MCF 10A (cell line): ENCODE measurements around the gene CIAO2B. TPM values are rescaled to one million over a fixed set of nuclear protein-coding genes. Genes with fewer than 3 reads are reported as not detected.
A peak's percentile ranks its signal among the peaks of the same experiment; 100 is the strongest.
"Not testable (repeated sequence)": the region's sequence is repeated elsewhere in the genome, so short reads cannot be mapped to it uniquely, and the experiment has no call there.

Source experiments
- BruUV-seq: library from RNA; stranded (reverse); fragments of 400-500 nt; replicated peaks from 2 replicates; lab custom pipeline; 2021; lab: Mats Ljungman, UMichigan
- CTCF ChIA-PET: fragments of 300-600 bp; sonication (Branson Sonifier 250); formaldehyde crosslinking; extraction: SDS; loops from one replicate; lab custom pipeline; 2021; ENCODE audit warnings: antibody characterized with exemption, inconsistent platforms; lab: Yijun Ruan, JAX
- POLR2A ChIA-PET: fragments of 300-600, 350-650 bp; sonication (Branson Sonifier 250); formaldehyde crosslinking; extraction: SDS; loops from one replicate; lab custom pipeline; 2020; ENCODE audit warnings: antibody characterized with exemption, inconsistent platforms; lab: Yijun Ruan, JAX
- DNase-seq: peaks from one replicate; pipeline ENCODE4 v3.0.0-alpha.2; 2018; ENCODE audit not compliant: unreplicated experiment
- H3K27ac Mint-ChIP-seq: one replicate; pipeline ENCODE4 v1.8.0; 2022; ENCODE audit warnings: mild to moderate bottlenecking, low read depth, mixed read lengths; ENCODE audit not compliant: unreplicated experiment
- H3K27me3 Mint-ChIP-seq: one replicate; pipeline ENCODE4 v1.8.0; 2022; ENCODE audit warnings: mixed read lengths; ENCODE audit not compliant: insufficient read depth, unreplicated experiment
- H3K36me3 Mint-ChIP-seq: one replicate; pipeline ENCODE4 v1.8.0; 2022; ENCODE audit warnings: mild to moderate bottlenecking, moderate library complexity, mixed read lengths; ENCODE audit not compliant: insufficient read depth, unreplicated experiment
- H3K4me1 Mint-ChIP-seq: one replicate; pipeline ENCODE4 v1.8.0; 2022; ENCODE audit warnings: mixed read lengths; ENCODE audit not compliant: insufficient read depth, unreplicated experiment
- H3K4me3 Mint-ChIP-seq: one replicate; pipeline ENCODE4 v1.8.0; 2022; ENCODE audit warnings: mild to moderate bottlenecking, moderate library complexity, mixed read lengths; ENCODE audit not compliant: unreplicated experiment
- H3K9me3 Mint-ChIP-seq: one replicate; pipeline ENCODE4 v1.8.0; 2022; ENCODE audit warnings: mixed read lengths; ENCODE audit not compliant: unreplicated experiment
- CTCF ChIP-seq: fragments of 200-600 bp; IDR thresholded peaks from one replicate; pipeline ENCODE4 v1.8.0; 2022; ENCODE audit warnings: antibody characterized with exemption, mild to moderate bottlenecking; ENCODE audit not compliant: unreplicated experiment
- intact Hi-C: fragments of 100-400 bp; cut with micrococcal nuclease; formaldehyde crosslinking; loops from 2 replicates; pipeline ENCODE4 v1.14.1; 2022
- total RNA-seq: library from RNA; stranded (reverse); gene quantifications from 2 replicates; pipeline ENCODE4 v1.2.3, GENCODE V29; 2022

CIAO2B gene
- total RNA-seq, 1 experiment from 2014 or later = 133 TPM

GRCh38 chr16:66977341-66978113 is 43.3 kb upstream of the CIAO2B start:
- Mint-ChIP-seq H3K9me3 (no peaks in the 10 kb centered on the region), H3K36me3 (no peaks in the 10 kb centered on the region), H3K27ac (no peak overlapping the region), H3K4me1 (peaks cover 5% of the 10 kb centered on the region), H3K4me3 (no peak overlapping the region), H3K27me3 (no peaks in the 10 kb centered on the region)
- DNase-seq = peak; percentile 84
- ChIA-PET POLR2A (interaction anchor here (0.7 kb wide), 2 partner anchors 30 to 464 kb away, joined by 3 to 4 read pairs; no protein-coding TSS in a partner anchor), CTCF (interaction anchor here (0.5 to 5.1 kb wide), 48 partner anchors 8 to 505 kb away, joined by 3 to 45 read pairs (median 4); partner anchors contain the start of genes CES3 and CES4A)
- intact Hi-C loops = loop anchor here (1.0 to 2.0 kb wide), 5 partner anchors 23 to 207 kb away; no protein-coding TSS in a partner anchor
- TF ChIP-seq CTCF = peak; percentile 97
- no TSS peak for BruUV-seq

- ChIA-PET POLR2A (interaction anchor here (0.6 to 0.7 kb wide), 2 partner anchors 182 to 868 kb away, joined by 3 read pairs; no protein-coding TSS in a partner anchor), CTCF (interaction anchor here (0.6 to 5.1 kb wide), 24 partner anchors 10 to 444 kb away, joined by 3 to 45 read pairs (median 4); partner anchors contain the start of genes CES3 and CES4A)
- H3K27me3 Mint-ChIP-seq = no peaks in the 10 kb centered on the region
- intact Hi-C loops = loop anchor here (1.0 to 2.0 kb wide), 5 partner anchors 22 to 208 kb away; no protein-coding TSS in a partner anchor
- DNase-seq = no peak
- BruUV-seq = no TSS peak
- H3K36me3 Mint-ChIP-seq = no peaks in the 10 kb centered on the region
- TF ChIP-seq CTCF = no peak
- no peak overlapping the region for H3K4me3 Mint-ChIP-seq
- no peaks in the 10 kb centered on the region for H3K9me3 Mint-ChIP-seq
- no peak overlapping the region for H3K27ac Mint-ChIP-seq
- H3K4me1 Mint-ChIP-seq = peaks cover 5% of the 10 kb centered on the region
These were observed 42.5 kb upstream of the CIAO2B start for GRCh38 chr16:66976746-66977145.

- H3K27ac Mint-ChIP-seq = no peak overlapping the region
- intact Hi-C loops = no loop called here
- CTCF ChIA-PET = interaction anchor here (0.6 to 5.1 kb wide), 12 partner anchors 13 to 1110 kb away, joined by 3 to 45 read pairs (median 4); no protein-coding TSS in a partner anchor
These were observed 41.2 kb upstream of the CIAO2B start for GRCh38 chr16:66975302-66975893.

GRCh38 chr16:66974932-66975246 is 40.7 kb upstream of the CIAO2B start:
- CTCF ChIA-PET = interaction anchor here (0.6 to 5.1 kb wide), 7 partner anchors 13 to 212 kb away, joined by 3 to 45 read pairs (median 4); no protein-coding TSS in a partner anchor

More at GRCh38 chr16:66975302-66975893, 41.2 kb upstream of the CIAO2B start:
- H3K4me1 Mint-ChIP-seq = peaks cover 5% of the 10 kb centered on the region
- TF ChIP-seq CTCF = no peak
- no peaks in the 10 kb centered on the region for H3K36me3 Mint-ChIP-seq
- BruUV-seq = no TSS peak
- H3K9me3 Mint-ChIP-seq = no peaks in the 10 kb centered on the region
- DNase-seq = no peak
- H3K27me3 Mint-ChIP-seq = no peaks in the 10 kb centered on the region
- POLR2A ChIA-PET = interaction anchor here (0.6 to 1.1 kb wide), 2 partner anchors 21 to 271 kb away, joined by 3 read pairs; no protein-coding TSS in a partner anchor
- no peak overlapping the region for H3K4me3 Mint-ChIP-seq

GRCh38 chr16:66974156-66974931 is 40.1 kb upstream of the CIAO2B start:
- H3K27me3 Mint-ChIP-seq, H3K36me3 Mint-ChIP-seq, H3K4me1 Mint-ChIP-seq, H3K4me3 Mint-ChIP-seq, H3K27ac Mint-ChIP-seq, intact Hi-C loops, POLR2A ChIA-PET, BruUV-seq, DNase-seq, H3K9me3 Mint-ChIP-seq: not testable (repeated sequence)
- CTCF ChIA-PET = interaction anchor here (0.6 to 5.1 kb wide), 7 partner anchors 12 to 127 kb away, joined by 3 to 45 read pairs (median 4); partner anchors contain the start of gene CES3

More at GRCh38 chr16:66974932-66975246, 40.7 kb upstream of the CIAO2B start:
- DNase-seq, intact Hi-C loops, H3K9me3 Mint-ChIP-seq, BruUV-seq, H3K27me3 Mint-ChIP-seq, H3K36me3 Mint-ChIP-seq, H3K27ac Mint-ChIP-seq, H3K4me1 Mint-ChIP-seq, H3K4me3 Mint-ChIP-seq: not testable (repeated sequence)
- POLR2A ChIA-PET = interaction anchor here (1.1 kb wide), 1 partner anchor 21 kb away, joined by 3 read pairs; no protein-coding TSS in a partner anchor
